PC-3 (cell line): ENCODE results near the gene DIAPH2. TPM values are rescaled to one million over a fixed set of nuclear protein-coding genes. Genes with fewer than 3 reads are reported as not detected.

Experiments used
- ATAC-seq: fragments of 200-7000 bp; cut with Tn5 transposase; 2 replicates; pipeline ENCODE4 v1.9.1; 2020; ENCODE audit warnings: mild to moderate bottlenecking, moderate library complexity
- BruUV-seq: library from RNA; stranded (reverse); fragments of 400-500 nt; replicated peaks from 2 replicates; lab custom pipeline; 2021; lab: Mats Ljungman, UMichigan
- CTCF ChIA-PET: fragments of 300-600 bp; sonication (Branson Sonifier 250); formaldehyde crosslinking; loops from one replicate; lab custom pipeline; 2022; ENCODE audit warnings: antibody characterized with exemption; lab: Charles Lee
- POLR2A ChIA-PET: fragments of 300-600 bp; sonication (Branson Sonifier 250); formaldehyde crosslinking; loops from one replicate; lab custom pipeline; 2022; ENCODE audit warnings: antibody characterized with exemption; ENCODE audit not compliant: unreplicated experiment; lab: Charles Lee
- DNase-seq: peaks from one replicate; pipeline ENCODE4 v3.0.0-alpha.2; 2015
- H2AFZ ChIP-seq: fragments of 300-600 bp; sonication (generic); 2 replicates; pipeline ENCODE4 v1.6.0; 2016; ENCODE audit warnings: antibody characterized with exemption, low read length
- H3F3A ChIP-seq: fragments of 300-600 bp; sonication (generic); one replicate; pipeline ENCODE4 v1.6.0; 2017; ENCODE audit warnings: antibody characterized with exemption, low read length, control low read depth, mild to moderate bottlenecking; ENCODE audit not compliant: unreplicated experiment
- H3K27ac ChIP-seq: fragments of 300-600 bp; sonication (generic); 2 replicates; pipeline ENCODE4 v1.5.1; 2016; ENCODE audit warnings: mild to moderate bottlenecking, low read length
- H3K27me3 ChIP-seq: fragments of 300-600 bp; sonication (generic); 2 replicates; pipeline ENCODE4 v1.6.1; 2016; ENCODE audit warnings: low read length, mixed read lengths
- H3K36me3 ChIP-seq: fragments of 300-600 bp; sonication (generic); 2 replicates; pipeline ENCODE4 v1.6.1; 2016; ENCODE audit warnings: low read depth, mixed run types, low read length, mixed read lengths
- H3K4me1 ChIP-seq: fragments of 300-600 bp; sonication (generic); 2 replicates; pipeline ENCODE4 v1.5.1; 2016; ENCODE audit warnings: low read length; ENCODE audit not compliant: insufficient read depth
- H3K4me2 ChIP-seq: fragments of 300-600 bp; sonication (generic); 2 replicates; pipeline ENCODE4 v1.6.0; 2016; ENCODE audit warnings: low read length
- H3K4me3 ChIP-seq: fragments of 300-600 bp; sonication (generic); 2 replicates; pipeline ENCODE4 v1.5.1; 2016; ENCODE audit warnings: mild to moderate bottlenecking, low read length, mixed read lengths
- H3K79me2 ChIP-seq: fragments of 300-600 bp; sonication (generic); 2 replicates; pipeline ENCODE4 v1.6.1; 2017; ENCODE audit warnings: low read length, mixed read lengths
- H3K9ac ChIP-seq: fragments of 300-600 bp; sonication (generic); 2 replicates; pipeline ENCODE4 v1.6.0; 2016; ENCODE audit warnings: mild to moderate bottlenecking, low read length
- H3K9me2 ChIP-seq: fragments of 300-600 bp; sonication (generic); replicated peaks from 2 replicates; pipeline ENCODE4 v1.6.1; 2016; ENCODE audit warnings: mixed run types, low read length, mixed read lengths
- H3K9me3 ChIP-seq: fragments of 300-600 bp; sonication (generic); 2 replicates; pipeline ENCODE4 v1.6.1; 2016; ENCODE audit warnings: low read length, mixed read lengths
- H4K20me1 ChIP-seq: fragments of 300-600 bp; sonication (generic); 2 replicates; pipeline ENCODE4 v1.6.1; 2016; ENCODE audit warnings: low read length, mixed read lengths
- EZH2 ChIP-seq: fragments of 300-600 bp; sonication (generic); IDR thresholded peaks from one replicate; pipeline ENCODE4 v1.6.1; 2017; ENCODE audit warnings: antibody characterized with exemption, mild to moderate bottlenecking, low read length; ENCODE audit not compliant: unreplicated experiment
- EZH2phosphoT487 ChIP-seq: fragments of 300-600 bp; sonication (generic); IDR thresholded peaks from 2 replicates; pipeline ENCODE4 v1.6.1; 2018; ENCODE audit warnings: mild to moderate bottlenecking, antibody characterized with exemption, low read length, borderline replicate concordance
- intact Hi-C: fragments of 100-400 bp; cut with micrococcal nuclease; formaldehyde crosslinking; loops from 2 replicates; pipeline ENCODE4 v1.9.0; 2023
- total RNA-seq: library from RNA; depleted of rRNA; stranded (reverse); fragments of >200 nt; gene quantifications from 2 replicates; pipeline ENCODE4 v1.2.3, GENCODE V29; 2014
- TF ChIP-seq, protein P1 (sequence below): fragments of 300-600 bp; sonication (generic); conservative IDR thresholded peaks from 2 replicates; pipeline ENCODE4 v1.5.1; 2017; ENCODE audit warnings: antibody characterized with exemption, low read depth, mild to moderate bottlenecking, low read length

Gene DIAPH2
- total RNA-seq, 1 experiment from 2014 or later: 15.1 TPM

GRCh38 chrX:97306771-97307470 lies 622.3 kb downstream of the DIAPH2 start:
- Histone ChIP-seq H3K4me1 (0 out of 2 replicates have a peak, but pooled peaks cover 8% of the 10 kb centered on the region), H3K27me3 (no peaks in the 10 kb centered on the region), H3K9ac (no peak overlapping the region), H3K4me3 (no peak overlapping the region), H2AFZ (no peak overlapping the region), H3K79me2 (no peaks in the 10 kb centered on the region), H3K27ac (no peak overlapping the region), H3K9me3 (no peaks in the 10 kb centered on the region), H4K20me1 (no peaks in the 10 kb centered on the region), H3F3A (no peaks in the 10 kb centered on the region), H3K4me2 (no peak overlapping the region), H3K9me2 (no peaks in the 10 kb centered on the region), H3K36me3 (no peaks in the 10 kb centered on the region)
- POLR2A ChIA-PET: no interaction called here
- no TSS peak for BruUV-seq
- DNase-seq (no peak), ATAC-seq (no peak)
- intact Hi-C loops: no loop called here
- TF ChIP-seq EZH2: no peak
- TF ChIP-seq, protein P1, sequence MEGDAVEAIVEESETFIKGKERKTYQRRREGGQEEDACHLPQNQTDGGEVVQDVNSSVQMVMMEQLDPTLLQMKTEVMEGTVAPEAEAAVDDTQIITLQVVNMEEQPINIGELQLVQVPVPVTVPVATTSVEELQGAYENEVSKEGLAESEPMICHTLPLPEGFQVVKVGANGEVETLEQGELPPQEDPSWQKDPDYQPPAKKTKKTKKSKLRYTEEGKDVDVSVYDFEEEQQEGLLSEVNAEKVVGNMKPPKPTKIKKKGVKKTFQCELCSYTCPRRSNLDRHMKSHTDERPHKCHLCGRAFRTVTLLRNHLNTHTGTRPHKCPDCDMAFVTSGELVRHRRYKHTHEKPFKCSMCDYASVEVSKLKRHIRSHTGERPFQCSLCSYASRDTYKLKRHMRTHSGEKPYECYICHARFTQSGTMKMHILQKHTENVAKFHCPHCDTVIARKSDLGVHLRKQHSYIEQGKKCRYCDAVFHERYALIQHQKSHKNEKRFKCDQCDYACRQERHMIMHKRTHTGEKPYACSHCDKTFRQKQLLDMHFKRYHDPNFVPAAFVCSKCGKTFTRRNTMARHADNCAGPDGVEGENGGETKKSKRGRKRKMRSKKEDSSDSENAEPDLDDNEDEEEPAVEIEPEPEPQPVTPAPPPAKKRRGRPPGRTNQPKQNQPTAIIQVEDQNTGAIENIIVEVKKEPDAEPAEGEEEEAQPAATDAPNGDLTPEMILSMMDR: no peak
- TF ChIP-seq EZH2phosphoT487: no peak
- CTCF ChIA-PET: no interaction called here

GRCh38 chrX:97308171-97308570 lies 623.5 kb downstream of the DIAPH2 start:
- no TSS peak for BruUV-seq
- TF ChIP-seq, protein P1: no peak
- TF ChIP-seq EZH2 (no peak), EZH2phosphoT487 (no peak)
- H3K9ac ChIP-seq: no peak overlapping the region
- 0 out of 2 replicates have a peak, but pooled peaks cover 8% of the 10 kb centered on the region for H3K4me1 ChIP-seq
- H3K9me2 ChIP-seq: no peaks in the 10 kb centered on the region
- H3K9me3 ChIP-seq: no peaks in the 10 kb centered on the region
- H3K4me2 ChIP-seq: no peak overlapping the region
- ChIA-PET CTCF (no interaction called here), POLR2A (no interaction called here)
- DNase-seq (no peak), ATAC-seq (no peak)
- H3K36me3 ChIP-seq: no peaks in the 10 kb centered on the region
- H3F3A ChIP-seq: no peaks in the 10 kb centered on the region
- no peaks in the 10 kb centered on the region for H3K79me2 ChIP-seq
- intact Hi-C loops: no loop called here
- H3K4me3 ChIP-seq: no peak overlapping the region
- no peaks in the 10 kb centered on the region for H3K27me3 ChIP-seq
- H3K27ac ChIP-seq: no peak overlapping the region
- no peak overlapping the region for H2AFZ ChIP-seq
- H4K20me1 ChIP-seq: no peaks in the 10 kb centered on the region

DNA sequence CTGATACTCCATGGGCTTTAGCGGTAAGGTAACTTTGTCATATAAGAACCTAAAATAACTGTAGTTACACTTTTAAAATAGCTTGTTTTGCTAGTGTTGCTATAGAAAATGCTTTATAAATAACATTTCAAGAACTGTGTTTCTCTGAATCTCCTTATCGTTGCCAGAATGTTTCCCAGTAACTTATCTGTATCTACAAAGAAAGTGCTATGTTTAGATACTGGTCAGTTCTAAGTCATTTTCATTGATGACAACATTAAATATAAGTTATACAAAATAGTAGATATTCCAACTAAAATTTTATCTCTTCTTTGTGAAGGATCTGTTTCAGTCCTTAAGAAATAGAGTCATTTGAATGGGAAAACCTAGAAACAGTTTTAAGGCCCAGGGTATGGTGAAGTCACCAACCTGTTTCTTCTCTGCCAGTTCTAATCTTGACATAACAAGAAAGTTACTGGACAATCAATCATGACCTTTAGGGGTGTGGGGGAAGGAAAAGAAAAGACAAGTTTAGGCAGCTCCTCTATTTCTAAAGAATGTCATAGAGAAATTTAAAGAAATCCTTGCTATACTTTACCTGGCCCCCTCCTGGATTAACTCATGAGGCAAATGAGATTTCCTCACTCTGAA lies 625.0 kb downstream of the DIAPH2 start:
- Histone ChIP-seq H3K4me1 (0 out of 2 replicates have a peak, but pooled peaks cover 8% of the 10 kb centered on the region), H3K4me3 (no peak overlapping the region), H3K79me2 (no peaks in the 10 kb centered on the region), H3K27me3 (no peaks in the 10 kb centered on the region), H3K4me2 (no peak overlapping the region), H4K20me1 (no peaks in the 10 kb centered on the region), H3K9me3 (no peaks in the 10 kb centered on the region), H2AFZ (no peak overlapping the region), H3K36me3 (no peaks in the 10 kb centered on the region), H3K27ac (no peak overlapping the region), H3F3A (no peaks in the 10 kb centered on the region), H3K9me2 (no peaks in the 10 kb centered on the region), H3K9ac (no peak overlapping the region)
- no peak for DNase-seq
- TF ChIP-seq, protein P1: no peak
- TF ChIP-seq EZH2: no peak
- TF ChIP-seq EZH2phosphoT487: no peak
- intact Hi-C loops: no loop called here
- ATAC-seq: no peak
- CTCF ChIA-PET: no interaction called here
- BruUV-seq: no TSS peak
- POLR2A ChIA-PET: no interaction called here
